Measurements from ENCODE around the gene NRAS. TPM values are rescaled to one million over a fixed set of nuclear protein-coding genes. Genes with fewer than 3 reads are reported as not detected.

Gene NRAS
- polyA plus RNA-seq, 1 experiment: 69.8 TPM

DNA sequence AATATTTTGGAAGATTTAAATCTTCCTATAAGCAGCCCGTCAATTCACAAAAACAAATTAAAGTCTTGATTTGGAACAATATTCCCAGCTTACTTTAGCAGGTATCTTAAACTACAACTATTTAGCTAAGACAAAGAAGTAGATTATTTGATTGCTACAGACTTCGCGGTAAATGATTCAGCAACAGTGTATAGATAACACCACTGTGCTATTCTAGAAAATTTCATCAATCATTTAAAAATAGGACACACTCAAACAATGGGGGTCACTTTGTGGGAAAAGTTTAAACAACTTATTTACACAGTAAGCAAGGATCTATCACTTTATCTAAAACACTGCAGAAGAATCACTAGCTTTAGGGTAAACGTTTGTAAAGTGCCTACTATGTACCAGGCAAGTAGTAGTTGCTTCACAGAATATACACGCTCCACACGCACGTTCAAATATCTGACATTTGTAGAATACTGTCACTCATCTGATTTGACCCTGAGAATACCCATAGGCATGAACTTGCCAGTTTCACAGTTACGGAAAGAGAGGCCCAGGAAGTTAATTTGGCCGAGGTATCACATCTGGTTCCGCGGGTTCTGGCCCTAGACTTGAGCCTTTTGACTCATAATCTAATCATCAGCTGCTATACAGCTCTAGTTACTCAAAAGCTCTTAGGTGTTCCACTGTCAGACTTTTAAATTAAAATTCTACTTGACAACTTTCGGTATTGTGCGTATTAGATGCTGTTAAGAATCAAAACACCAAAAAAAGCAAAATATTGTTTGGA is 47.6 kb downstream of the NRAS start:
- H3K27me3 ChIP-seq (ENCODE audit: control insufficient read depth, insufficient read depth, low read length): no peaks in the 10 kb centered on the region
- no peak overlapping the region for H3K27ac ChIP-seq (ENCODE audit: low read depth, low read length)
- peak overlapping the region; percentile 81 for H3K4me3 ChIP-seq (ENCODE audit: low read depth, low read length)
- DNase-seq (ENCODE audit: low read depth, low spot score): no peak
- POLR2A ChIA-PET: interaction anchor here (1.0 kb wide), 1 partner anchor 157 kb away, joined by 3 read pairs; the partner anchor contains the start of gene TRIM33
- CTCF ChIA-PET: interaction anchor here (0.6 to 5.4 kb wide), 4 partner anchors 9 to 322 kb away, joined by 3 to 25 read pairs (median 3); no protein-coding TSS in a partner anchor
- H3K9me3 ChIP-seq (ENCODE audit: control insufficient read depth, insufficient read depth, low read length): no peaks in the 10 kb centered on the region
- TF ChIP-seq, protein P1, sequence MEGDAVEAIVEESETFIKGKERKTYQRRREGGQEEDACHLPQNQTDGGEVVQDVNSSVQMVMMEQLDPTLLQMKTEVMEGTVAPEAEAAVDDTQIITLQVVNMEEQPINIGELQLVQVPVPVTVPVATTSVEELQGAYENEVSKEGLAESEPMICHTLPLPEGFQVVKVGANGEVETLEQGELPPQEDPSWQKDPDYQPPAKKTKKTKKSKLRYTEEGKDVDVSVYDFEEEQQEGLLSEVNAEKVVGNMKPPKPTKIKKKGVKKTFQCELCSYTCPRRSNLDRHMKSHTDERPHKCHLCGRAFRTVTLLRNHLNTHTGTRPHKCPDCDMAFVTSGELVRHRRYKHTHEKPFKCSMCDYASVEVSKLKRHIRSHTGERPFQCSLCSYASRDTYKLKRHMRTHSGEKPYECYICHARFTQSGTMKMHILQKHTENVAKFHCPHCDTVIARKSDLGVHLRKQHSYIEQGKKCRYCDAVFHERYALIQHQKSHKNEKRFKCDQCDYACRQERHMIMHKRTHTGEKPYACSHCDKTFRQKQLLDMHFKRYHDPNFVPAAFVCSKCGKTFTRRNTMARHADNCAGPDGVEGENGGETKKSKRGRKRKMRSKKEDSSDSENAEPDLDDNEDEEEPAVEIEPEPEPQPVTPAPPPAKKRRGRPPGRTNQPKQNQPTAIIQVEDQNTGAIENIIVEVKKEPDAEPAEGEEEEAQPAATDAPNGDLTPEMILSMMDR (IDR thresholded peaks at IDR 0.05; ENCODE audit: low read depth, low read length): no peak

DNA sequence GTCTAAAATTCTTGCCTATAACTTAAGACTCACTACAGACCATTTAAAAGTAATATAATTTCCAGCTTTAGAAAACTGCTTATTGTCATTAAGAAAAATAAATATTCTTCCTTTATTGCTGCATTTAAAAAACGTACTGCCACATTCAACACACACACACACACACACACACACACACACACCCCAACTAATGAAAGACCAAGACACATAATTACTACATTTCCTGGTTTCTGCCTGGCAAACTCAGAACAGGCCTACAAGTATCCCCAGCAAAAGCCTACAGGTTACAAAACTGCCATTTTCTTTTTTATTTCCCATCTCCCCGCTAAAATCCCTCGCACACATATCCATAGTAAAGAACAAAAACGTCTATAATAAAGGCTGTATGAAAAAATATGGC is 48.2 kb downstream of the NRAS start:
- H3K27ac ChIP-seq (ENCODE audit: low read depth, low read length): no peak overlapping the region
- no peaks in the 10 kb centered on the region for H3K9me3 ChIP-seq (ENCODE audit: control insufficient read depth, insufficient read depth, low read length)
- POLR2A ChIA-PET: no interaction called here
- TF ChIP-seq, protein P1 (IDR thresholded peaks at IDR 0.05; ENCODE audit: low read depth, low read length): no peak
- no peak overlapping the region for H3K4me3 ChIP-seq (ENCODE audit: low read depth, low read length)
- DNase-seq (ENCODE audit: low read depth, low spot score): no peak
- no peaks in the 10 kb centered on the region for H3K27me3 ChIP-seq (ENCODE audit: control insufficient read depth, insufficient read depth, low read length)
- CTCF ChIA-PET: interaction anchor here (0.6 to 5.4 kb wide), 2 partner anchors 172 to 321 kb away, joined by 3 to 25 read pairs; no protein-coding TSS in a partner anchor

DNA sequence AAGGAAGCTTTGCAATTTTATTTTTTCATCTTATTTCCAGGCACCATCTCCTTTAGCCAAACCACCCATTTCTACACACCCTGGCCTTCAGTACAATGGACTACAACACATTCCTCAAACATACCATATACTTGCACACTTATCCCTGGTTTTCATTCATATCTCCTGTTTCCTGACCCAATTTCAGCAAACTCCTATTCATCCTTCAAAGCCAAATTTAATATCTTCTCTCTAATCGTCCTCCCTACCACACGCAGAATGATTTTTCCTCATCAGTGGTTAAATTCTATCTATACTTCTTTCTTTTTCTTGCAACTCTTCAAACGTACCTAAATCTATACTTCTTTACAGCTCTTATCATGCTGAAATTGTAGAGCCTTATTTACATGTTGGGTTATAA is 49.6 kb downstream of the NRAS start:
- POLR2A ChIA-PET: no interaction called here
- TF ChIP-seq, protein P1 (IDR thresholded peaks at IDR 0.05; ENCODE audit: low read depth, low read length): no peak
- no peak for DNase-seq (ENCODE audit: low read depth, low spot score)

DNA sequence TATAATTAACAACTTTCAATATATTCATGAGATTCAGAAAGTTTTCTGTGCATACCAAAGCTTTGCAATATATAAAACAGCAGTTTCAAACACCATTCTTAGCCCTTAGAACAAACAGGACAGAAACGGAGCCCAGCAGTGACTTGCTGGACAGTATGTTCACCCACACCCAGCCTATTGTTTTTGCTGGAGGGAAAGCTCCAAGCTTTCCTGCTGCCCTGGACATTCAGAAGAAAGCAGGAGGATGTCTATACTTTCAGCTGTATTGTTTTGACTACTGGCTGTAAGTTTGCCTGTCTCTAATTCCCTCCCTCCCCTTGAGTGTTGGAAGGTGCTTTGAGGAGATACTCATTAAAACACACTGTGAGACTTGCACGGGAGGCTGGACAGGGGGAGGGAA is 56.3 kb downstream of the NRAS start:
- Histone ChIP-seq H3K9me3 (ENCODE audit: control insufficient read depth, insufficient read depth, low read length) (no peaks in the 10 kb centered on the region), H3K27ac (ENCODE audit: low read depth, low read length) (no peak overlapping the region), H3K4me3 (ENCODE audit: low read depth, low read length) (no peak overlapping the region), H3K27me3 (ENCODE audit: control insufficient read depth, insufficient read depth, low read length) (peaks cover 6% of the 10 kb centered on the region)
- CTCF ChIA-PET: interaction anchor here (0.7 kb wide), 1 partner anchor 9 kb away, joined by 3 read pairs; the partner anchor contains the start of gene DENND2C
- POLR2A ChIA-PET: no interaction called here
- TF ChIP-seq, protein P1 (IDR thresholded peaks at IDR 0.05; ENCODE audit: low read depth, low read length): no peak
- DNase-seq (ENCODE audit: low read depth, low spot score): no peak

More for the DNA sequence above, 49.6 kb downstream of the NRAS start:
- no peak overlapping the region for H3K4me3 ChIP-seq (ENCODE audit: low read depth, low read length)
- no peaks in the 10 kb centered on the region for H3K27me3 ChIP-seq (ENCODE audit: control insufficient read depth, insufficient read depth, low read length)
- CTCF ChIA-PET: interaction anchor here (5.4 kb wide), 1 partner anchor 320 kb away, joined by 25 read pairs; no protein-coding TSS in a partner anchor
- no peak overlapping the region for H3K27ac ChIP-seq (ENCODE audit: low read depth, low read length)
- no peaks in the 10 kb centered on the region for H3K9me3 ChIP-seq (ENCODE audit: control insufficient read depth, insufficient read depth, low read length)

Small RNA genes within 50 kb of the gene (small RNA-seq; reads per million reads assigned to genes)
- gene RN7SL432P (ENCODE audit: insufficient read length, low read depth) (not detected), gene RNY1P13 (ENCODE audit: insufficient read length, low read depth) (not detected)

Other genes with a start within 250 kb of the NRAS start
- 21.1 and 22.2 TPM in 2 replicates for gene TRIM33, start 205.6 kb downstream of the NRAS start, polyA plus RNA-seq (2011; rRNA removed)
- gene BCAS2, start 135.2 kb downstream of the NRAS start, polyA plus RNA-seq (2011; rRNA removed): 35.3 and 52.1 TPM in 2 replicates
- gene DENND2C, start 46.7 kb downstream of the NRAS start, polyA plus RNA-seq (2011; rRNA removed): 0.43 and 0.64 TPM in 2 replicates
- not detected in 2 replicates for gene AMPD1, start 21.2 kb downstream of the NRAS start, polyA plus RNA-seq (2011; rRNA removed)
- 346 and 438 TPM in 2 replicates for gene CSDE1, start 41.2 kb upstream of the NRAS start, polyA plus RNA-seq (2011; rRNA removed)
- gene SIKE1, start 63.9 kb upstream of the NRAS start, polyA plus RNA-seq (2011; rRNA removed): 34.7 and 58.5 TPM in 2 replicates
- gene SYCP1, start 138.1 kb upstream of the NRAS start, polyA plus RNA-seq (2011; rRNA removed): not detected in 2 replicates